HCT116 (cell line): Measurements from ENCODE around the gene PAPPA2. TPM values are rescaled to one million over a fixed set of nuclear protein-coding genes. Genes with fewer than 3 reads are reported as not detected.

Experiments
- ATAC-seq: fragments of 200-7000 bp; cut with Tn5 transposase; 2 replicates; pipeline ENCODE4 v1.9.1; 2020; ENCODE audit warnings: mild to moderate bottlenecking, moderate library complexity
- BruUV-seq: library from RNA; stranded (reverse); fragments of 400-500 nt; replicated peaks from 2 replicates; lab custom pipeline; 2021; lab: Mats Ljungman, UMichigan
- CTCF ChIA-PET: fragments of 300-600 bp; sonication (Branson Sonifier 250); formaldehyde crosslinking; loops from one replicate; lab custom pipeline; 2021; ENCODE audit warnings: antibody characterized with exemption; lab: Charles Lee
- POLR2A ChIA-PET: fragments of 300-600, 350-600 bp; sonication (Branson Sonifier 250); formaldehyde crosslinking; loops from one replicate; lab custom pipeline; 2021; ENCODE audit warnings: antibody characterized with exemption; lab: Charles Lee
- RAD21 ChIA-PET, 2 experiments: fragments of 300-600 bp; sonication (Branson Sonifier 250); formaldehyde crosslinking; loops; one replicate each; lab custom pipeline; 2023; ENCODE audit warnings: low total read pairs in 2 of 2; ENCODE audit not compliant: uncharacterized antibody in 2 of 2, unreplicated experiment in 2 of 2, low non-redundant PET in 1 of 2; lab: Charles Lee
- DNase-seq: peaks from one replicate; pipeline ENCODE4 v3.0.0-alpha.2; 2010; ENCODE audit warnings: low read depth, low spot score
- H2AFZ ChIP-seq: fragments of 200-600 bp; shearing (Covaris generic), sonication (generic); 2 replicates; pipeline ENCODE4 v1.6.1; 2017; ENCODE audit warnings: low read depth, mixed run types, mixed read lengths, antibody characterized with exemption, low read length; ENCODE audit not compliant: poor library complexity, severe bottlenecking
- H3K27ac ChIP-seq: 2 replicates; pipeline ENCODE4 v1.5.1; 2012; ENCODE audit warnings: low read depth, low read length
- H3K27me3 ChIP-seq: fragments of 200-600 bp; sonication (generic); 2 replicates; pipeline ENCODE4 v1.6.1; 2016; ENCODE audit warnings: mixed run types, low read length, mixed read lengths; ENCODE audit not compliant: insufficient read depth
- H3K36me3 ChIP-seq, 2 experiments: fragments of 200-500 bp in 1 of 2; fragments of 200-600 bp in 1 of 2; sonication (Bioruptor generic) in 1 of 2; sonication (generic) in 1 of 2; 2 replicates each; pipeline versions ENCODE4 v1.5.1 to v1.6.1; 2014 to 2016; ENCODE audit warnings: low read length in 2 of 2, inconsistent platforms in 1 of 2, mixed read lengths in 1 of 2, mixed run types in 1 of 2; ENCODE audit not compliant: insufficient read depth in 2 of 2, control insufficient read depth in 1 of 2
- H3K4me1 ChIP-seq, 2 experiments: fragments of 200-600 bp in 1 of 2; sonication (generic) in 1 of 2; 2 replicates each; pipeline versions ENCODE4 v1.5.1 to v1.6.1; 2012 to 2017; ENCODE audit warnings: low read length in 2 of 2, inconsistent platforms in 1 of 2, mild to moderate bottlenecking in 1 of 2, mixed read lengths in 1 of 2, mixed run types in 1 of 2, moderate library complexity in 1 of 2; ENCODE audit not compliant: insufficient read depth in 2 of 2, control insufficient read depth in 1 of 2
- H3K4me2 ChIP-seq: fragments of 200-600 bp; sonication (generic); 2 replicates; pipeline ENCODE4 v1.6.1; 2017; ENCODE audit warnings: mixed run types, low read length, mixed read lengths
- H3K4me3 ChIP-seq, 2 experiments: fragments of 200-600 bp in 1 of 2; sonication (generic) in 1 of 2; replicated peaks in 1 of 2; 2 replicates each; pipeline ENCODE4 v1.5.1; 2011 to 2016; ENCODE audit warnings: low read length in 2 of 2, control low read depth in 1 of 2, low read depth in 1 of 2, mild to moderate bottlenecking in 1 of 2, mixed read lengths in 1 of 2, mixed run types in 1 of 2
- H3K79me2 ChIP-seq: fragments of 200-600 bp; sonication (generic); 2 replicates; pipeline ENCODE4 v1.6.1; 2017; ENCODE audit warnings: mild to moderate bottlenecking, mixed run types, low read length, moderate library complexity, mixed read lengths; ENCODE audit not compliant: insufficient read depth
- H3K9ac ChIP-seq: fragments of 200-600 bp; sonication (generic); 2 replicates; pipeline ENCODE4 v1.6.1; 2016; ENCODE audit warnings: low read length, mixed read lengths
- H3K9me2 ChIP-seq: fragments of 200-600 bp; sonication (generic), shearing (Covaris generic); 2 replicates; pipeline ENCODE4 v1.6.1; 2017; ENCODE audit warnings: mixed run types, mild to moderate bottlenecking, moderate library complexity; ENCODE audit not compliant: insufficient read depth
- H3K9me3 ChIP-seq, 2 experiments: fragments of 200-500 bp in 1 of 2; fragments of 200-600 bp in 1 of 2; sonication (Bioruptor generic) in 1 of 2; sonication (generic) in 1 of 2; 2 replicates each; pipeline ENCODE4 v1.6.1; 2014 to 2017; ENCODE audit warnings: low read length in 2 of 2, mixed read lengths in 2 of 2, inconsistent platforms in 1 of 2, low read depth in 1 of 2, mild to moderate bottlenecking in 1 of 2, mixed run types in 1 of 2, moderate library complexity in 1 of 2; ENCODE audit not compliant: control insufficient read depth in 1 of 2, insufficient read depth in 1 of 2
- H4K20me1 ChIP-seq: fragments of 200-600 bp; sonication (generic), shearing (Covaris generic); 2 replicates; pipeline ENCODE4 v1.6.1; 2017; ENCODE audit warnings: mixed run types, mild to moderate bottlenecking, moderate library complexity; ENCODE audit not compliant: insufficient read depth
- EGR1 ChIP-seq: IDR thresholded peaks from 2 replicates; pipeline ENCODE4 v1.6.1; 2012; ENCODE audit warnings: low read depth
- ELF1 ChIP-seq: IDR thresholded peaks from 2 replicates; pipeline ENCODE4 v1.6.1; 2012; ENCODE audit warnings: low read depth, borderline replicate concordance
- intact Hi-C: fragments of 100-400 bp; cut with micrococcal nuclease; formaldehyde crosslinking; loops from 2 replicates; pipeline ENCODE4 v1.10.0; 2022
- total RNA-seq: library from RNA; stranded (reverse); gene quantifications from one replicate; pipeline ENCODE4 v1.2.1, GENCODE V29; 2021; ENCODE audit not compliant: unreplicated experiment
- TF ChIP-seq, protein P1 (sequence below), 3 experiments: fragments of 200-600 bp in 1 of 3; sonication (generic) in 1 of 3; IDR thresholded peaks in 2 of 3; conservative IDR thresholded peaks in 1 of 3; 2 replicates each; pipeline ENCODE4 v1.5.1; 2012 to 2017; ENCODE audit warnings: low read depth in 2 of 3, low read length in 2 of 3, antibody characterized with exemption in 1 of 3, borderline replicate concordance in 1 of 3, control low read depth in 1 of 3, mild to moderate bottlenecking in 1 of 3, mixed read lengths in 1 of 3, mixed run types in 1 of 3, moderate library complexity in 1 of 3; ENCODE audit not compliant: insufficient read depth in 1 of 3
- TF ChIP-seq, protein P2 (sequence below): IDR thresholded peaks from 2 replicates; pipeline ENCODE4 v1.6.1; 2012

The PAPPA2 gene
- total RNA-seq, 1 experiment from 2014 or later, result not detected

GRCh38 chr1:176696109-176696508 lies 233.1 kb downstream of the PAPPA2 start:
- DNase-seq (no peak), ATAC-seq (no peak; the same call in 1 of the 2 replicates)

GRCh38 chr1:176696689-176697088 lies 233.7 kb downstream of the PAPPA2 start:
- TF ChIP-seq EGR1, result no peak
- TF ChIP-seq, protein P1, sequence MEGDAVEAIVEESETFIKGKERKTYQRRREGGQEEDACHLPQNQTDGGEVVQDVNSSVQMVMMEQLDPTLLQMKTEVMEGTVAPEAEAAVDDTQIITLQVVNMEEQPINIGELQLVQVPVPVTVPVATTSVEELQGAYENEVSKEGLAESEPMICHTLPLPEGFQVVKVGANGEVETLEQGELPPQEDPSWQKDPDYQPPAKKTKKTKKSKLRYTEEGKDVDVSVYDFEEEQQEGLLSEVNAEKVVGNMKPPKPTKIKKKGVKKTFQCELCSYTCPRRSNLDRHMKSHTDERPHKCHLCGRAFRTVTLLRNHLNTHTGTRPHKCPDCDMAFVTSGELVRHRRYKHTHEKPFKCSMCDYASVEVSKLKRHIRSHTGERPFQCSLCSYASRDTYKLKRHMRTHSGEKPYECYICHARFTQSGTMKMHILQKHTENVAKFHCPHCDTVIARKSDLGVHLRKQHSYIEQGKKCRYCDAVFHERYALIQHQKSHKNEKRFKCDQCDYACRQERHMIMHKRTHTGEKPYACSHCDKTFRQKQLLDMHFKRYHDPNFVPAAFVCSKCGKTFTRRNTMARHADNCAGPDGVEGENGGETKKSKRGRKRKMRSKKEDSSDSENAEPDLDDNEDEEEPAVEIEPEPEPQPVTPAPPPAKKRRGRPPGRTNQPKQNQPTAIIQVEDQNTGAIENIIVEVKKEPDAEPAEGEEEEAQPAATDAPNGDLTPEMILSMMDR (IDR thresholded peaks at IDR 0.05 in 2 of 3, conservative IDR thresholded peaks at IDR 0.05 in 1 of 3; ENCODE audit: borderline replicate concordance in 1 of 3, insufficient read depth in 1 of 3, low read depth in 2 of 3, low read length in 2 of 3), result no peak
- TF ChIP-seq, all 23 proteins: peak for 0
- CTCF ChIA-PET, result no interaction called here
- no peak overlapping the region for H2AFZ ChIP-seq

More at GRCh38 chr1:176696109-176696508, 233.1 kb downstream of the PAPPA2 start:
- ChIA-PET POLR2A (interaction anchor here (0.6 kb wide), 2 partner anchors 39 to 111 kb away, joined by 3 to 5 read pairs; no protein-coding TSS in a partner anchor), CTCF (no interaction called here), RAD21 (no interaction called here)
- Histone ChIP-seq H3K4me1 (peaks cover 0 to 5% of the 10 kb centered on the region in 2 experiments; a peak in 1 of 4 replicates), H3K9ac (no peak overlapping the region), H4K20me1 (no peaks in the 10 kb centered on the region), H3K36me3 (no peaks in the 10 kb centered on the region)
- intact Hi-C loops, result loop anchor here (10.0 kb wide), 1 partner anchor 1321 kb away; no protein-coding TSS in a partner anchor
- no TSS peak for BruUV-seq
- no peak for TF ChIP-seq ELF1
- TF ChIP-seq, protein P2, sequence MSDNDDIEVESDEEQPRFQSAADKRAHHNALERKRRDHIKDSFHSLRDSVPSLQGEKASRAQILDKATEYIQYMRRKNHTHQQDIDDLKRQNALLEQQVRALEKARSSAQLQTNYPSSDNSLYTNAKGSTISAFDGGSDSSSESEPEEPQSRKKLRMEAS, result peak; percentile 27; the same call in 1 of the 2 replicates
- TF ChIP-seq, all 23 proteins: peak for 1
- Histone ChIP-seq H3K4me2 (peak overlapping the region; percentile 14; the same call in 1 of the 2 replicates), H2AFZ (no peak overlapping the region), H3K9me2 (no peaks in the 10 kb centered on the region), H3K9me3 (no peaks in the 10 kb centered on the region), H3K4me3 (no peak overlapping the region), H3K27me3 (peaks cover 31% of the 10 kb centered on the region), H3K79me2 (no peaks in the 10 kb centered on the region), H3K27ac (no peak overlapping the region)

More at GRCh38 chr1:176696689-176697088, 233.7 kb downstream of the PAPPA2 start:
- peaks cover 0 to 5% of the 10 kb centered on the region in 2 experiments; a peak in 1 of 4 replicates for H3K4me1 ChIP-seq
- ChIA-PET RAD21 (no interaction called here), POLR2A (no interaction called here)
- ATAC-seq (no peak), DNase-seq (no peak)
- no peak overlapping the region for H3K27ac ChIP-seq
- H3K9me3 ChIP-seq, result no peaks in the 10 kb centered on the region
- no peaks in the 10 kb centered on the region for H3K36me3 ChIP-seq
- no peaks in the 10 kb centered on the region for H3K9me2 ChIP-seq
- no TSS peak for BruUV-seq
- H3K9ac ChIP-seq, result no peak overlapping the region
- H4K20me1 ChIP-seq, result no peaks in the 10 kb centered on the region
- intact Hi-C loops, result loop anchor here (10.0 kb wide), 1 partner anchor 1322 kb away; no protein-coding TSS in a partner anchor
- no peak overlapping the region for H3K4me3 ChIP-seq
- H3K79me2 ChIP-seq, result no peaks in the 10 kb centered on the region
- peaks cover 31% of the 10 kb centered on the region for H3K27me3 ChIP-seq
- no peak overlapping the region for H3K4me2 ChIP-seq
